ENCODE data around the gene ZBTB6. TPM values are rescaled to one million over a fixed set of nuclear protein-coding genes. Genes with fewer than 3 reads are reported as not detected.

ZBTB6 gene
- total RNA-seq, 1 donor from 2014 or later = 7.4 TPM

GRCh38 chr9:122941582-122942234 is 28.6 kb upstream of the ZBTB6 start:
- Mint-ChIP-seq H3K4me3 (ENCODE audit: unreplicated experiment) (peak overlapping the region; percentile 96), H3K27ac (ENCODE audit: unreplicated experiment) (peak overlapping the region; percentile 81), H3K9me3 (ENCODE audit: unreplicated experiment) (no peaks in the 10 kb centered on the region), H3K27me3 (ENCODE audit: unreplicated experiment) (peaks cover 6% of the 10 kb centered on the region), H3K4me1 (ENCODE audit: unreplicated experiment) (peaks cover 18% of the 10 kb centered on the region), H3K36me3 (ENCODE audit: low read depth, unreplicated experiment) (peaks cover 6% of the 10 kb centered on the region)
- no peak for TF ChIP-seq CTCF (IDR thresholded peaks at IDR 0.05; ENCODE audit: unreplicated experiment)
- DNase-seq (ENCODE audit: low spot score) = peak; percentile 9

- no peaks in the 10 kb centered on the region for H3K9me3 Mint-ChIP-seq (ENCODE audit: unreplicated experiment)
- peak; percentile 98 for DNase-seq (ENCODE audit: low spot score)
- peaks cover 18% of the 10 kb centered on the region for H3K4me1 Mint-ChIP-seq (ENCODE audit: unreplicated experiment)
- peaks cover 6% of the 10 kb centered on the region for H3K36me3 Mint-ChIP-seq (ENCODE audit: low read depth, unreplicated experiment)
- H3K27me3 Mint-ChIP-seq (ENCODE audit: unreplicated experiment) = peaks cover 6% of the 10 kb centered on the region
- H3K4me3 Mint-ChIP-seq (ENCODE audit: unreplicated experiment) = peak within 1 kb of the TSS; percentile 96
- TF ChIP-seq CTCF (IDR thresholded peaks at IDR 0.05; ENCODE audit: unreplicated experiment) = no peak
- peak within 1 kb of the TSS; percentile 84 for H3K27ac Mint-ChIP-seq (ENCODE audit: unreplicated experiment)
These were observed 27.8 kb upstream of the ZBTB6 start, which contains the start of gene RABGAP1 for GRCh38 chr9:122940749-122941581. Gene RABGAP1 (plus strand): TSS chr9:122941020. CDS start chr9:122957060, 16,040 bp downstream.

- peak overlapping the region; percentile 91 for H3K4me3 Mint-ChIP-seq (ENCODE audit: unreplicated experiment)
- peak overlapping the region; percentile 84 for H3K27ac Mint-ChIP-seq (ENCODE audit: unreplicated experiment)
- no peak for DNase-seq (ENCODE audit: low spot score)
- H3K27me3 Mint-ChIP-seq (ENCODE audit: unreplicated experiment) = peaks cover 6% of the 10 kb centered on the region
- peaks cover 18% of the 10 kb centered on the region for H3K4me1 Mint-ChIP-seq (ENCODE audit: unreplicated experiment)
- no peak for TF ChIP-seq CTCF (IDR thresholded peaks at IDR 0.05; ENCODE audit: unreplicated experiment)
- peaks cover 6% of the 10 kb centered on the region for H3K36me3 Mint-ChIP-seq (ENCODE audit: low read depth, unreplicated experiment)
- no peaks in the 10 kb centered on the region for H3K9me3 Mint-ChIP-seq (ENCODE audit: unreplicated experiment)
These were observed 27.3 kb upstream of the ZBTB6 start for GRCh38 chr9:122940454-122940748.

GRCh38 chr9:122939601-122940000 is 26.5 kb upstream of the ZBTB6 start:
- peak overlapping the region; percentile 59 for H3K4me3 Mint-ChIP-seq (ENCODE audit: unreplicated experiment)
- no peak overlapping the region for H3K27ac Mint-ChIP-seq (ENCODE audit: unreplicated experiment)

More at GRCh38 chr9:122939601-122940000, 26.5 kb upstream of the ZBTB6 start:
- H3K9me3 Mint-ChIP-seq (ENCODE audit: unreplicated experiment) = no peaks in the 10 kb centered on the region
- no peak for TF ChIP-seq CTCF (IDR thresholded peaks at IDR 0.05; ENCODE audit: unreplicated experiment)
- H3K27me3 Mint-ChIP-seq (ENCODE audit: unreplicated experiment) = peaks cover 6% of the 10 kb centered on the region
- DNase-seq (ENCODE audit: low spot score) = no peak
- H3K4me1 Mint-ChIP-seq (ENCODE audit: unreplicated experiment) = peaks cover 22% of the 10 kb centered on the region
- H3K36me3 Mint-ChIP-seq (ENCODE audit: low read depth, unreplicated experiment) = peaks cover 6% of the 10 kb centered on the region
